Right atrium auricular region (tissue), 2 donors: Measurements from ENCODE around the gene PKD2. TPM values are rescaled to one million over a fixed set of nuclear protein-coding genes. Genes with fewer than 3 reads are reported as not detected.

Source experiments
- DNase-seq: peaks from one replicate; pipeline ENCODE4 v3.0.0-alpha.2; 2019; ENCODE audit warnings: low spot score
- H3K27ac ChIP-seq, 2 donors: fragments of 200-600 bp; sonication (generic); 1 replicate in 1 of 2; 2 replicates in 1 of 2; pipeline ENCODE4 v1.5.1; 2016 to 2019
- H3K27me3 ChIP-seq, 2 donors: fragments of 200-600 bp; sonication (generic); one replicate each; pipeline versions ENCODE4 v1.5.1 to v1.6.0; 2017 to 2019
- H3K36me3 ChIP-seq: fragments of 200-600 bp; sonication (generic); one replicate; pipeline ENCODE4 v1.5.1; 2016
- H3K4me1 ChIP-seq, 2 donors: fragments of 200-600 bp; sonication (generic); one replicate each; pipeline versions ENCODE4 v1.5.1 to v1.6.0; 2017 to 2019
- H3K4me3 ChIP-seq, 2 donors: fragments of 200-600 bp; sonication (generic); 1 replicate in 1 of 2; 2 replicates in 1 of 2; pipeline ENCODE4 v1.5.1; 2017 to 2019; ENCODE audit warnings: mild to moderate bottlenecking in 1 of 2, moderate library complexity in 1 of 2
- H3K9me3 ChIP-seq, 2 donors: fragments of 200-600 bp; sonication (generic); one replicate each; pipeline ENCODE4 v1.5.1; 2019
- total RNA-seq, 2 donors: library from RNA; depleted of rRNA; stranded (reverse); fragments of >200 nt; gene quantifications; one replicate each; pipeline ENCODE4 v1.1.0, GENCODE V29; 2016
- TF ChIP-seq, protein P1 (sequence below), 2 donors: fragments of 200-600 bp; sonication (generic); IDR thresholded peaks; one replicate each; pipeline ENCODE4 v1.5.1; 2019; ENCODE audit warnings: antibody characterized with exemption in 2 of 2

Gene PKD2
- total RNA-seq, 2 donors from 2014 or later = 21.5 to 32.7 TPM

DNA sequence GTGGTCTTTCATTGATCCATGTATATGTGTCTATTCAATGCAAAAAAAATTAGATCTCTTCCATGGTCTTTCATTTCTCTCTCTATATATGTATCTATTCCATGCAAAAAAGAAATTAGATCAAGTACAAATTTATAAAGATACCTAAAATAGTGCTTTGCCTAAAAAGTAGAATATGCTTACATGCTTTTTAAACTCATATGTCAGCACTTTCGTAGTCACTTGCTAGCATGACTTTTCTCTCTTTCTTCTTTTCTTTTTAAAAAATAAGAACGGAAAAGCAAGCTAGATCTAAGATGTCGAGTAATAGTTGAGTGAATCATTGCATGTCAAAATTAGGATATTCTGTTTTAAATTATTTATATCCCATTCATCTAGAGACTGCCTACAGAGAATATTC is 50.9 kb downstream of the PKD2 start:
- H3K27me3 ChIP-seq = no peaks in the 10 kb centered on the region

DNA sequence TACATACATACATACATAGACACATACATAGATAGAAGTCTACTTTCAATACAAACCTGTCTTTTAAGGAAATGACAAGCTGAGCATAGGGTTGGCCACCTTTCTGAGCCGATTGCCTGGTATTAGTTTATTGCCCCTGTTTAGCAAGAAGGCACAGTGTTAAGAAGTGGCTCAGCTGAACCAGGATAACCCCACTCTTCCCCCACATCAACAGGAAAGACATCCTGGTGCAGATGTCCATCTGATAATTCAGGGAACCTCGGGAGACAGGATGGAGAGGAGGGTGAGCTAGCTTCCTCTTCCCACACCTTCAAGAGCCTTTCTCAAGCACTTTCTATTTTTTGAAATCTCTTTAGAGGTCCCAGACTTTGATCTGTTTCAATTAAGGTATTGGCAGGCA is 52.3 kb downstream of the PKD2 start:
- no peaks in the 10 kb centered on the region for H3K9me3 ChIP-seq
- no peak overlapping the region for H3K27ac ChIP-seq
- peaks cover 37% of the 10 kb centered on the region for H3K36me3 ChIP-seq

More for the DNA sequence above, 50.9 kb downstream of the PKD2 start:
- TF ChIP-seq, protein P1, sequence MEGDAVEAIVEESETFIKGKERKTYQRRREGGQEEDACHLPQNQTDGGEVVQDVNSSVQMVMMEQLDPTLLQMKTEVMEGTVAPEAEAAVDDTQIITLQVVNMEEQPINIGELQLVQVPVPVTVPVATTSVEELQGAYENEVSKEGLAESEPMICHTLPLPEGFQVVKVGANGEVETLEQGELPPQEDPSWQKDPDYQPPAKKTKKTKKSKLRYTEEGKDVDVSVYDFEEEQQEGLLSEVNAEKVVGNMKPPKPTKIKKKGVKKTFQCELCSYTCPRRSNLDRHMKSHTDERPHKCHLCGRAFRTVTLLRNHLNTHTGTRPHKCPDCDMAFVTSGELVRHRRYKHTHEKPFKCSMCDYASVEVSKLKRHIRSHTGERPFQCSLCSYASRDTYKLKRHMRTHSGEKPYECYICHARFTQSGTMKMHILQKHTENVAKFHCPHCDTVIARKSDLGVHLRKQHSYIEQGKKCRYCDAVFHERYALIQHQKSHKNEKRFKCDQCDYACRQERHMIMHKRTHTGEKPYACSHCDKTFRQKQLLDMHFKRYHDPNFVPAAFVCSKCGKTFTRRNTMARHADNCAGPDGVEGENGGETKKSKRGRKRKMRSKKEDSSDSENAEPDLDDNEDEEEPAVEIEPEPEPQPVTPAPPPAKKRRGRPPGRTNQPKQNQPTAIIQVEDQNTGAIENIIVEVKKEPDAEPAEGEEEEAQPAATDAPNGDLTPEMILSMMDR (IDR thresholded peaks at IDR 0.05) = no peak
- Histone ChIP-seq H3K27ac (no peak overlapping the region), H3K4me1 (no peaks in the 10 kb centered on the region), H3K36me3 (peaks cover 30% of the 10 kb centered on the region), H3K9me3 (no peaks in the 10 kb centered on the region), H3K4me3 (no peak overlapping the region)
- DNase-seq = no peak

DNA sequence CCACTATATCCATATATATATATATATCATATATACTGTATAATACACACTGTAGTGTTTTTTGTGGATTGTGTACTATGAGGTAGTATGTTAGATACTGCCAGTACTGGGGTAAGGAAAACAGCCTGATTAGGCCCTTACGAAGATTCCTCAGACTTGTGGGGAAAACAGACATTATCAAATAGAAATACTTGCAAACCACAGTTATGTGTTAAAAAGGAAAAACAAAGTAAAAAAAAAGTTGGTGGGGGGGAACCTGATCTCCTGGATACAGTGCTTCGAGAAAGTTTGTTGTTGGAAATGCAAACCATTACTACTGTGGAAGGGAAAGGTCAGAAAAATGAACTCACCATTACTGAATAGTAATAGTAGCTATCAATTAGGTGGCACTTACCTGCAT is 53.0 kb downstream of the PKD2 start:
- Histone ChIP-seq H3K36me3 (peaks cover 38% of the 10 kb centered on the region), H3K27ac (no peak overlapping the region)

More for the DNA sequence above, 52.3 kb downstream of the PKD2 start:
- Histone ChIP-seq H3K4me3 (no peak overlapping the region), H3K4me1 (no peaks in the 10 kb centered on the region), H3K27me3 (no peaks in the 10 kb centered on the region)
- TF ChIP-seq, protein P1 (IDR thresholded peaks at IDR 0.05) = no peak
- no peak for DNase-seq

DNA sequence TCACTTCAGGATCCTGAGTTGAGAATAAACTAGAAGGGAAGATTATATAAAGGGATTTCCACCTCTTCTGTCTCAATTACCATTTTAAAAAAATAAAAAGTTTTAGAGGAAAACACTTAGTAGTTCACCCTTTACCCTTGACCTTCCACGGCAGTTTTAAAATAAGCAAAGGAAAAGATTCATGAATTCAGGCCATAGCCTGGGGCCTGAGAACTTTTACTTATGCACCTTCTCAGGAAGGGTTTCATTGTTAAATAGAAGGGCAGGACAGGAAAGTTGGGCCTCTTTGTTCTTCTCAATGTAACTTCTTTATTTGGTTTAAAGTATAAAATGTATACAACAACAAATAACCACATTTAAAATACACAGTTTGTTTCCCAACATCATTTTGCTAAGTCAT is 54.9 kb downstream of the PKD2 start:
- no peaks in the 10 kb centered on the region for H3K27me3 ChIP-seq
- no peak overlapping the region for H3K27ac ChIP-seq
- no peak for DNase-seq
- H3K36me3 ChIP-seq = peaks cover 51% of the 10 kb centered on the region
- H3K4me1 ChIP-seq = no peaks in the 10 kb centered on the region
- H3K9me3 ChIP-seq = no peaks in the 10 kb centered on the region
- H3K4me3 ChIP-seq = no peak overlapping the region
- TF ChIP-seq, protein P1 (IDR thresholded peaks at IDR 0.05) = no peak

More for the DNA sequence above, 53.0 kb downstream of the PKD2 start:
- no peak overlapping the region for H3K4me3 ChIP-seq
- no peaks in the 10 kb centered on the region for H3K27me3 ChIP-seq
- H3K9me3 ChIP-seq = no peaks in the 10 kb centered on the region
- H3K4me1 ChIP-seq = no peaks in the 10 kb centered on the region
- DNase-seq = no peak
- TF ChIP-seq, protein P1 (IDR thresholded peaks at IDR 0.05) = no peak

DNA sequence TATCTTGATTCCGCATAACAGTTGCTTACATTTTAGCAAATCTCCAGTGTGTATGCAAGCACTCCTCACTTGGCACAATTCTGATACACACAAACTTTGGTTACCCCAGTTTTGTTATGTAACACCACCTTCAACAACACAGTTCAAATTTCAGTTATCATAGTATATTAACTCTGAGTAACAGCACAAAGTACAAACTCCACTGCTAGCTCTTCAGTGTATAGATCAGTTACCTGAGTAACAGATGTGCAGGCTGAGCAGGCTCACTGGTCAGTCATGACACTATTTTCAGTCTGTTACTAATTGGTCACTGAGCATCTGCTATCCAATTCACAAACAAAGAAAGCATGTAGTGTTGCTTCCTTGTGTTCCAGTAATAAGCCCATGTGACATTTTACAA is 55.4 kb downstream of the PKD2 start:
- H3K9me3 ChIP-seq = no peaks in the 10 kb centered on the region
- no peaks in the 10 kb centered on the region for H3K27me3 ChIP-seq
- no peaks in the 10 kb centered on the region for H3K4me1 ChIP-seq
- no peak overlapping the region for H3K4me3 ChIP-seq
- no peak for DNase-seq
- TF ChIP-seq, protein P1 (IDR thresholded peaks at IDR 0.05) = no peak
- H3K27ac ChIP-seq = no peak overlapping the region
- peaks cover 56% of the 10 kb centered on the region for H3K36me3 ChIP-seq

DNA sequence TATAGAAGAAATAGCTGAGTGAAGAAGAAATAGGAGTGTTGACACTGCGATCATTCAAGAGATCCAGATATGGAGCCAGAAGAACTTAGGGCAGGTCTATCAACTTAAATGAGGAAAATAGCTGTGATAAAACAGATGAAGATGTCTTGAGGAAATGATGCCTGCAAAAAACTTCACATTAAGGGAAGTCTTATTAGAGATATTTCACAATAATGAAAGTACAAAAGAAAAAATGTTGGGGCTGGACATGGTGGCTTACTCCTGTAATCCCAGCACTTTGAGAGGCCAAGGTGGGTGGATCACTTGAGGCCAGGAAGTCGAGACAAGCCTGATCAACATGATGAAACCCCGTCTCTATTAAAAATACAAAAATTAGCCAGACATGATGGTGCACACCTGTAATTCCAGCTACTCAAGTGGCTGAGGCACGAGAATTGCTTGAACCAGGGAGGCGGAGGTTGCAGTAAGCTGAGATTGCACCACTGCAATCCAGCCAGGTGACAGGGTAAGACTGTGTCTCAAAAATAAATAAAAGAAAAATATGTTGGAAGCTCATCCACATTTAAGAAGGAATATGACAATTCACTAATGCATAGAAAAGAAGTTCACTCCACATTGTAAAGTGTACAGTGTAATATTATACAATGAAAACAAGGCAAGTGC is 56.3 kb downstream of the PKD2 start:
- H3K36me3 ChIP-seq = peaks cover 65% of the 10 kb centered on the region
- H3K27me3 ChIP-seq = no peaks in the 10 kb centered on the region
- TF ChIP-seq, protein P1 (IDR thresholded peaks at IDR 0.05) = no peak
- no peak overlapping the region for H3K27ac ChIP-seq
- peaks cover 0 to 6% of the 10 kb centered on the region in 2 donors for H3K9me3 ChIP-seq
- H3K4me1 ChIP-seq = no peaks in the 10 kb centered on the region
- H3K4me3 ChIP-seq = no peak overlapping the region
- no peak for DNase-seq
